ENCODE measurements around the gene RAD51D. TPM values are rescaled to one million over a fixed set of nuclear protein-coding genes. Genes with fewer than 3 reads are reported as not detected.
"Not testable (repeated sequence)": the region's sequence is repeated elsewhere in the genome, so short reads cannot be mapped to it uniquely, and the experiment has no call there.

RAD51D gene
- total RNA-seq, 2 donors from 2014 or later: 6.5 to 25.1 TPM

DNA sequence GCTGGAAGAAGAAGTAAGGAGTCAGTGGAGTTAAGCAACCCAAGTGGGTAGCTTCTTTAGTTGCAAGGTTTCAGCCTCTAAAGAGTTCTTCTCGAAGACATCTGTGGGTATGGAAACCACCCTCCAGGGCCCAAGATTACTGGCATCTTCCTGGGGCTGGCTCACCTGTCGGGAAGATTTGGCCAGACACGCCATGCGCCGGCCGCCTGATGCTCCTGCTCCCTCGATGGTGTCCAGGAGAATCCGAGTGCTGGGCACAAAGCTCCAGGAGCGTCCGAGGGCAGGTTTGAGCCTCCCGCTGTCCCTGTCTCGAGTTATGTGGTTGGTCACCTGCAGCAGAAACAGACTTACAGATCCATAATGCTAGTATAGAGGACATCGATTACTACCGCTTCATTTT is 18.6 kb downstream of the RAD51D start:
- H3K4me3 ChIP-seq: no peak overlapping the region
- H3K9me3 ChIP-seq: no peaks in the 10 kb centered on the region
- peaks cover 28% of the 10 kb centered on the region for H3K36me3 ChIP-seq
- no peaks in the 10 kb centered on the region for H3K4me1 ChIP-seq (ENCODE audit: control insufficient read depth in 1 of 2, low read depth in 2 of 2)
- ATAC-seq (ENCODE audit: insufficient number of reproducible peaks, low FRiP score, low read depth) (no peak), DNase-seq (ENCODE audit: low spot score) (no peak)
- no peaks in the 10 kb centered on the region for H3K27me3 ChIP-seq (replicated peaks; ENCODE audit: insufficient read depth)
- H3K27ac ChIP-seq: no peak overlapping the region
- TF ChIP-seq CTCF (IDR thresholded peaks at IDR 0.05): no peak

GRCh38 chr17:35099908-35100307 is 19.8 kb downstream of the RAD51D start:
- no peaks in the 10 kb centered on the region for H3K4me1 ChIP-seq (ENCODE audit: control insufficient read depth in 1 of 2, low read depth in 2 of 2)
- no peak for TF ChIP-seq CTCF (IDR thresholded peaks at IDR 0.05)

DNA sequence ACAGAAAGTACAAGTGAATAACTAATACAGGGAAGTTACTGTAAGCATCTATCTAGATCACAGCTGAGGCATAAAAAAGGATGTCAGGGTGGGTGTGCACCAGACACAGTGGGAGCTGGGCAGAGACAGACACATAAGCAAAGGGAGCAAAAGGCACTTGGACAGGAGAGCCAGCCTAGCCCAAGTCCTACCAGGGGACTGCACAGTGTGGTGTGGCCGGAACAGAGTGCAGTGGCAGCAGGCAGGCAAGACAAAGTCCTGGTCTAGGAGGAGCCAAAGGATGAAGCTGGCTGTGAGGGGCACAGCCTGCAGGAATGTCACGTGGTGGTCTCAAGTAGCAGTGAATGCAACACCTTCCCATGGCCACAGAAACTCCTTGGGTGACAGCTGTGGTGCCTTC is 21.9 kb downstream of the RAD51D start:
- Histone ChIP-seq H3K9me3 (no peaks in the 10 kb centered on the region), H3K36me3 (peaks cover 15% of the 10 kb centered on the region), H3K4me3 (no peak overlapping the region), H3K27me3 (replicated peaks; ENCODE audit: insufficient read depth) (no peaks in the 10 kb centered on the region), H3K27ac (no peak overlapping the region), H3K4me1 (ENCODE audit: control insufficient read depth in 1 of 2, low read depth in 2 of 2) (no peaks in the 10 kb centered on the region)
- TF ChIP-seq CTCF (IDR thresholded peaks at IDR 0.05): no peak
- DNase-seq (ENCODE audit: low spot score) (no peak), ATAC-seq (ENCODE audit: insufficient number of reproducible peaks, low FRiP score, low read depth) (no peak)

More at GRCh38 chr17:35099908-35100307, 19.8 kb downstream of the RAD51D start:
- ATAC-seq (ENCODE audit: insufficient number of reproducible peaks, low FRiP score, low read depth): no peak
- Histone ChIP-seq H3K9me3 (no peaks in the 10 kb centered on the region), H3K4me3 (no peak overlapping the region), H3K27me3 (replicated peaks; ENCODE audit: insufficient read depth) (no peaks in the 10 kb centered on the region), H3K36me3 (peaks cover 19% of the 10 kb centered on the region), H3K27ac (no peak overlapping the region)
- no peak for DNase-seq (ENCODE audit: low spot score)

DNA sequence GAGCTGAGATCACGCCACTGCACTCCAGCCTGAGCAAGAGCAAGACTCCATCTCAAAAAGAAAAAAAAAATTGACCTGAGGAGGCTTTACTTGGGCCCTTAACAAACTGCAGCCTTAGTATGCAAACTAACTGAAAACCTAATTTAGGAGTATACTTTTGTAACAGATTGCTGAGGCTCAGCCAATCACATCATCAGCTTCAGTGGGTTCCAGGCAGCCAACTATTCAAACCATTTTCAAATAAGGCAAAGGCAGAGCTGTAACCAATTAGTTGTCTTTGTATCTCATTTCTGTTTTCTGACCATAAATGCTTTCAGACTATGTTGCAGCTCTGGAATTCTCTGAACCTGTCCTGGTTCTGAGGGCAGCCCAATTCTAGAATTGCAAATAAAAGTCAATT is 23.9 kb downstream of the RAD51D start:
- ATAC-seq (ENCODE audit: insufficient number of reproducible peaks, low FRiP score, low read depth) (no peak), DNase-seq (ENCODE audit: low spot score) (no peak)
- Histone ChIP-seq H3K4me1 (ENCODE audit: control insufficient read depth in 1 of 2, low read depth in 2 of 2) (no peaks in the 10 kb centered on the region), H3K27ac (no peak overlapping the region), H3K9me3 (no peaks in the 10 kb centered on the region), H3K4me3 (no peak overlapping the region), H3K36me3 (peaks cover 12% of the 10 kb centered on the region), H3K27me3 (replicated peaks; ENCODE audit: insufficient read depth) (no peaks in the 10 kb centered on the region)
- no peak for TF ChIP-seq CTCF (IDR thresholded peaks at IDR 0.05)

GRCh38 chr17:35094902-35095301 is 24.8 kb downstream of the RAD51D start:
- ATAC-seq (ENCODE audit: insufficient number of reproducible peaks, low FRiP score, low read depth) (no peak), DNase-seq (ENCODE audit: low spot score) (no peak)
- TF ChIP-seq CTCF (IDR thresholded peaks at IDR 0.05): no peak
- H3K4me1 ChIP-seq (ENCODE audit: control insufficient read depth in 1 of 2, low read depth in 2 of 2): no peaks in the 10 kb centered on the region
- H3K36me3 ChIP-seq: peaks cover 3% of the 10 kb centered on the region
- no peak overlapping the region for H3K27ac ChIP-seq
- H3K27me3 ChIP-seq (replicated peaks; ENCODE audit: insufficient read depth): no peaks in the 10 kb centered on the region
- no peaks in the 10 kb centered on the region for H3K9me3 ChIP-seq
- no peak overlapping the region for H3K4me3 ChIP-seq

- peaks cover 7 to 13% of the 10 kb centered on the region in 2 donors for H3K4me1 ChIP-seq (ENCODE audit: control insufficient read depth in 1 of 2, low read depth in 2 of 2)
- H3K27ac ChIP-seq; H3K36me3 ChIP-seq; DNase-seq (ENCODE audit: low spot score); H3K27me3 ChIP-seq (replicated peaks; ENCODE audit: insufficient read depth); H3K4me3 ChIP-seq; H3K9me3 ChIP-seq; ATAC-seq (ENCODE audit: insufficient number of reproducible peaks, low FRiP score, low read depth): not testable (repeated sequence)
These were observed 29.0 kb downstream of the RAD51D start for GRCh38 chr17:35090707-35091106.
